ENCODE measurements around the gene SIN3A. TPM values are rescaled to one million over a fixed set of nuclear protein-coding genes. Genes with fewer than 3 reads are reported as not detected.
A peak's percentile ranks its signal among the peaks of the same experiment; 100 is the strongest.

The SIN3A gene
- total RNA-seq, 1 donor from 2014 or later = 59.2 TPM

GRCh38 chr15:75455982-75456531 is 4.6 kb upstream of the SIN3A start:
- intact Hi-C loops (cut with DNase I) = loop anchor here (10.0 kb wide), 2 partner anchors 119 to 199 kb away; partner anchors contain the start of gene PTPN9
- Histone ChIP-seq H3K9me3 (no peaks in the 10 kb centered on the region), H3K27ac (peak overlapping the region; percentile 99), H3K36me3 (no peaks in the 10 kb centered on the region), H3K4me3 (peak overlapping the region; percentile 74 to 99), H3K4me1 (peaks cover 16% of the 10 kb centered on the region), H3K27me3 (no peaks in the 10 kb centered on the region)
- peak in 1 of 2 donors; percentile 92 for DNase-seq (ENCODE audit: extremely low spot score in 2 of 2)
- TF ChIP-seq POLR2AphosphoS5 (IDR thresholded peaks at IDR 0.05; ENCODE audit: insufficient read depth in 1 of 2, low read depth in 1 of 2) = no peak
- TF ChIP-seq, protein P1, sequence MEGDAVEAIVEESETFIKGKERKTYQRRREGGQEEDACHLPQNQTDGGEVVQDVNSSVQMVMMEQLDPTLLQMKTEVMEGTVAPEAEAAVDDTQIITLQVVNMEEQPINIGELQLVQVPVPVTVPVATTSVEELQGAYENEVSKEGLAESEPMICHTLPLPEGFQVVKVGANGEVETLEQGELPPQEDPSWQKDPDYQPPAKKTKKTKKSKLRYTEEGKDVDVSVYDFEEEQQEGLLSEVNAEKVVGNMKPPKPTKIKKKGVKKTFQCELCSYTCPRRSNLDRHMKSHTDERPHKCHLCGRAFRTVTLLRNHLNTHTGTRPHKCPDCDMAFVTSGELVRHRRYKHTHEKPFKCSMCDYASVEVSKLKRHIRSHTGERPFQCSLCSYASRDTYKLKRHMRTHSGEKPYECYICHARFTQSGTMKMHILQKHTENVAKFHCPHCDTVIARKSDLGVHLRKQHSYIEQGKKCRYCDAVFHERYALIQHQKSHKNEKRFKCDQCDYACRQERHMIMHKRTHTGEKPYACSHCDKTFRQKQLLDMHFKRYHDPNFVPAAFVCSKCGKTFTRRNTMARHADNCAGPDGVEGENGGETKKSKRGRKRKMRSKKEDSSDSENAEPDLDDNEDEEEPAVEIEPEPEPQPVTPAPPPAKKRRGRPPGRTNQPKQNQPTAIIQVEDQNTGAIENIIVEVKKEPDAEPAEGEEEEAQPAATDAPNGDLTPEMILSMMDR (IDR thresholded peaks at IDR 0.05) = no peak
- no peak for TF ChIP-seq POLR2A (IDR thresholded peaks at IDR 0.05)

- no peaks in the 10 kb centered on the region for H3K36me3 ChIP-seq
- no peaks in the 10 kb centered on the region for H3K27me3 ChIP-seq
- peaks cover 16% of the 10 kb centered on the region for H3K4me1 ChIP-seq
- peak overlapping the region; percentile 74 to 99 for H3K4me3 ChIP-seq
- no peak for DNase-seq (ENCODE audit: extremely low spot score in 2 of 2)
- H3K27ac ChIP-seq = peak overlapping the region; percentile 99
- no peaks in the 10 kb centered on the region for H3K9me3 ChIP-seq
- intact Hi-C loops (cut with DNase I) = loop anchor here (10.0 kb wide), 2 partner anchors 119 to 199 kb away; partner anchors contain the start of gene PTPN9
- TF ChIP-seq POLR2AphosphoS5 (IDR thresholded peaks at IDR 0.05; ENCODE audit: insufficient read depth in 1 of 2, low read depth in 1 of 2) (peak; percentile 68 to 94), POLR2A (IDR thresholded peaks at IDR 0.05) (peak in 1 of 2 donors; percentile 49)
- TF ChIP-seq, protein P1 (IDR thresholded peaks at IDR 0.05) = no peak
Observed at GRCh38 chr15:75455424-75455981, 4.0 kb upstream of the SIN3A start.

GRCh38 chr15:75454471-75455378 is 3.2 kb upstream of the SIN3A start:
- peaks cover 19% of the 10 kb centered on the region for H3K4me1 ChIP-seq
- H3K36me3 ChIP-seq = no peaks in the 10 kb centered on the region
- peak in 1 of 2 donors; percentile 89 for DNase-seq (ENCODE audit: extremely low spot score in 2 of 2)
- intact Hi-C loops (cut with DNase I) = loop anchor here (5.0 to 10.0 kb wide), 3 partner anchors 120 to 200 kb away; partner anchors contain the start of genes PTPN9 and SNUPN
- H3K27ac ChIP-seq = peak overlapping the region; percentile 99
- TF ChIP-seq, protein P1 (IDR thresholded peaks at IDR 0.05) = no peak
- TF ChIP-seq POLR2AphosphoS5 (IDR thresholded peaks at IDR 0.05; ENCODE audit: insufficient read depth in 1 of 2, low read depth in 1 of 2) (no peak), POLR2A (IDR thresholded peaks at IDR 0.05) (no peak)
- peak overlapping the region; percentile 74 to 99 for H3K4me3 ChIP-seq
- H3K9me3 ChIP-seq = no peaks in the 10 kb centered on the region
- no peaks in the 10 kb centered on the region for H3K27me3 ChIP-seq

- intact Hi-C loops (cut with DNase I) = loop anchor here (2.0 to 10.0 kb wide), 4 partner anchors 85 to 201 kb away; partner anchors contain the start of genes MAN2C1, PTPN9 and SNUPN
- peaks cover 27% of the 10 kb centered on the region for H3K4me1 ChIP-seq
- H3K9me3 ChIP-seq = no peaks in the 10 kb centered on the region
- peak overlapping the region; percentile 74 to 99 for H3K4me3 ChIP-seq
- no peaks in the 10 kb centered on the region for H3K27me3 ChIP-seq
- DNase-seq (ENCODE audit: extremely low spot score in 2 of 2) = peak; percentile 99 to 100
- peak; percentile 93 to 97 for TF ChIP-seq POLR2AphosphoS5 (IDR thresholded peaks at IDR 0.05; ENCODE audit: insufficient read depth in 1 of 2, low read depth in 1 of 2)
- peak in 1 of 2 donors; percentile 82 for TF ChIP-seq POLR2A (IDR thresholded peaks at IDR 0.05)
- TF ChIP-seq, protein P1 (IDR thresholded peaks at IDR 0.05) = no peak
- peak overlapping the region; percentile 99 for H3K27ac ChIP-seq
- H3K36me3 ChIP-seq = no peaks in the 10 kb centered on the region
Observed at GRCh38 chr15:75453703-75454470, 2.4 kb upstream of the SIN3A start.

Measured in vagina (tissue), 2 donors.